22Rv1 (cell line): ENCODE measurements around the gene RALGPS1.

Source experiments
- H3K27ac ChIP-seq: fragments of 450-650 bp; 2 replicates; pipeline ENCODE4 v1.5.1; 2017
- ZFX ChIP-seq: fragments of 450-650 bp; IDR thresholded peaks from 2 replicates; pipeline ENCODE4 v1.6.1; 2017; ENCODE audit warnings: antibody characterized with exemption, borderline replicate concordance
- TF ChIP-seq, protein P1 (sequence below): fragments of 450-650 bp; IDR thresholded peaks from 2 replicates; pipeline ENCODE4 v1.5.1; 2017; ENCODE audit warnings: mild to moderate bottlenecking

Gene RALGPS1

DNA sequence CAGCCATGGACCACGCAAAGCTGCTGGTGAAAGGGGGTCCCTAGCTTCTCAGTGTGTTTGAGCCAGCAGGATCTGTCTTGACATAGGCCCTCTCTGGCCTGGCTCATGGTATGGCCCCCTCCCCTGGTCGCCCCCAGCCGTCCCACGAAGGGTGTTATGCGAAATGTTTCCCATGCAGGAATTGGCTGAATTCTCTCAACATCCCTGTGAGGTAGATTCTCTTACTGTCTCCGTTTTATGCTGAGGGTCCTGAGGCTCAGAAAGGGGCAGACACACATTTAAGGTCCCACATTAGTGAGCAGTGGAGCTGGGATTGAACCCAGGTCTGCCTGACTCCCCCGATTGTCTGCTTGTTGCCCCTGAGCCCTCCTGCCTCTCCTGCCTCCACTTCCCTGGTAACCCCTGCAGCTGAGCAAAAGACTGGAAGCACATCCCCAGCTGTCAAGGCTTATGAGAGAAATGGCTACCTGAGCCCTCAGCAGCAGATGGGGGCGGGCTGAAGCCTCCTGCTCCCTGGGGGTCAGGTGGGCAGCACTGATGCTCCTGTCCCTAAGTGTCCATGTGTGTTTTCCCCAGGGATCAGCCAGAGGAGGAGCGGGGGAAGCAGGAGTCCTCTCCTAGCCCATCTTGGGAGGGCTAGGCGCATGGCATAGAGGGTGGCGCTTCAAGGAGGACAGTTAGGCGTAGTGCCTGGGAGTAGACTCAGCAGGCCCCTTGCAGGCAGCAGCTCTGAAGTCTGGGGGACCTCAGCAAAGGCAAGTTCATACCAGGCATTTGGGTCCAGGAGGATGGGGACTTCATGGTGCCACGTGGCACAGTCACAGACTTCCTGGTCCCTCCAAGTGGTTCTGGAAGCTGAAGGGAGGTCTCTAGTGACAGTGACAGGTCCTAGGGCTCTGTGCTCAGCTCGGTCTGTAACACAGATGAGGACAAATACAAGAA lies 301.0 kb downstream of the RALGPS1 start:
- TF ChIP-seq, protein P1, sequence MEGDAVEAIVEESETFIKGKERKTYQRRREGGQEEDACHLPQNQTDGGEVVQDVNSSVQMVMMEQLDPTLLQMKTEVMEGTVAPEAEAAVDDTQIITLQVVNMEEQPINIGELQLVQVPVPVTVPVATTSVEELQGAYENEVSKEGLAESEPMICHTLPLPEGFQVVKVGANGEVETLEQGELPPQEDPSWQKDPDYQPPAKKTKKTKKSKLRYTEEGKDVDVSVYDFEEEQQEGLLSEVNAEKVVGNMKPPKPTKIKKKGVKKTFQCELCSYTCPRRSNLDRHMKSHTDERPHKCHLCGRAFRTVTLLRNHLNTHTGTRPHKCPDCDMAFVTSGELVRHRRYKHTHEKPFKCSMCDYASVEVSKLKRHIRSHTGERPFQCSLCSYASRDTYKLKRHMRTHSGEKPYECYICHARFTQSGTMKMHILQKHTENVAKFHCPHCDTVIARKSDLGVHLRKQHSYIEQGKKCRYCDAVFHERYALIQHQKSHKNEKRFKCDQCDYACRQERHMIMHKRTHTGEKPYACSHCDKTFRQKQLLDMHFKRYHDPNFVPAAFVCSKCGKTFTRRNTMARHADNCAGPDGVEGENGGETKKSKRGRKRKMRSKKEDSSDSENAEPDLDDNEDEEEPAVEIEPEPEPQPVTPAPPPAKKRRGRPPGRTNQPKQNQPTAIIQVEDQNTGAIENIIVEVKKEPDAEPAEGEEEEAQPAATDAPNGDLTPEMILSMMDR = no peak
- TF ChIP-seq ZFX = no peak
- no peak overlapping the region for H3K27ac ChIP-seq

DNA sequence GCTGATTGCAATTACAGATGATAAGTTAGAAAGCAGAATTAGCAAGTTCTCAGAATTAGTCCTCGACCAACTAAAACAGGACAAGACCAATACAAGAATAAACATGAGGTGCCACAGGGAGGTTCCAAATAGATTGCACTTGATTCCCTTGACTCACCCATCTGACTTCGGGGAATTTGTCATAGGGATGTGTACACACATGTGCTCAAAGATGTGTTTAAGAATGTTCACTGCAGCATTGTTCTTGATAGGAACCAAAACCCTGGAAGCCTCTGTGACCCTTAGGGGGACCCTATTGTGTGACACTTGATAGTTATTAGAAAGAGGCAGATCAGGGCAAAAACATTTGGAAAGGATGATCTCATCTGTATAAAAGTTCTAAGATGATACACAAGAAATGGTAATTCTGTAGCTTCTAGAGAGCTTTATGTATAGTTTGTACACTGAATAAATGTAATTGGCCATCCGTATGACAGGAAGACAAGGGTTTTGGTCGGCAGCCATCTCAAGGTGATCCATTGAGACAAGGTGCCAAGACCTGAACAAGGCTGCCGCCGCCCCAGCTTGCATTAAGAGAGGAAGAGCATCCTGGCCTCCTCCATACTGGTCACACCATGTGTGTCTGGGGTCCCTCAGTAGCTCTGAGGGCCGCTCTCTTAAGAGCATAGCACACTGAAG lies 301.8 kb downstream of the RALGPS1 start:
- TF ChIP-seq ZFX = no peak
- TF ChIP-seq, protein P1 = no peak

DNA sequence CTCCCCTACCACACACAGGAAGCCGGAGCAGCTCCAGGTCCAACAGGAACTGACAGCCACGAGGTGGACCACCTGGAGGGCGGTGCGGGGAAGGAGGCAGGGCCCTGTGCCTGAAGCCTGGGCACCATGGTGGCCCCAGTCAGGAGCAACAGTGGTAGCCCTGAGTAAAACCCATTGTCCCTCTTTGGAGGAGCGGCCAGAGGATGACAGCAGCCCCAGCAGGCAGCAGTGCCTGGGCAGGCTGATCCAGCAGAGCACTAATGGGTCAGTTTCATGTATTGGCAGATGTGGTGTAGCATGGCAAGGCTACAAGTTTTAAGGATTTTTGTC lies 302.3 kb downstream of the RALGPS1 start:
- no peak overlapping the region for H3K27ac ChIP-seq
- no peak for TF ChIP-seq ZFX
- TF ChIP-seq, protein P1 = no peak

More for the DNA sequence above, 301.8 kb downstream of the RALGPS1 start:
- H3K27ac ChIP-seq = no peak overlapping the region

DNA sequence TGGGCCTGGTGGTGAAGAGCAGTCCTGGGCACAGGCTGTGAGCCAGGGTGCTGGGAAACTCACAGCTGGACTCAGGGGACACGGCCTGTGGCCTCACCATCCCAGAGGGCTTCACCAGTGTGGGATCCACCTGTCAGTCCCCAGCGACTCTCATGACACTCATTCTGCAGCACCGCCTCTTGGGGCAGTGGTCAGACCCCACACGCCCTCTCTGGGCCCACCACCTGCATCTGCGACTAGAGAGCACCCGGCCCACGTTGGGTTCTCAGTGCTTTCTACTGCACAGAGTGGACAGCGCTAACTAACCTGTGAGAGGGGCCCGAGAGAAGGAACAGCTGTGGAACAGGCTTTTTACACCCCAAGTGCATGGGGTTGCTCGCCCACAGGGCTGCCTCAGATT lies 304.2 kb downstream of the RALGPS1 start:
- no peak for TF ChIP-seq ZFX
- TF ChIP-seq, protein P1 = no peak
- H3K27ac ChIP-seq = no peak overlapping the region

DNA sequence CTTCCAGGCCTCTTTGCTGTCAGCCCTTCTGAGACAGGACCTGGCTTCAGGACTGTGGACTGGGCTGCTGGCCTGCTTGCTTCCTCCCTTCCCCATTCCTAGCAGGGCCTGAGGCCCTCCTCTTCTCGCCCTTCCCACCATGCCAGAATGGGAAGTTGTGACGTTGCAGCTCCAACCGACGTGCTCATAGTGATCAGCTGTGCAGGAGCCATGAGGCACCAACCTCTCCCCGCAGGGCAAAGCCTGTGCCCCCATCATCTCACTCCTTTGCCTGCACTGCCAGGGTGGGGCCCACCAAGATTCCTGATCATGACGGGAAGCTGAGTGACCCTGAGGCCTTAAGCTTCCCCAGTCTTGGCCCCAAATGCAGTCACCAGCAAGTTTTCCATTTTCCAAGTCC lies 304.9 kb downstream of the RALGPS1 start:
- no peak for TF ChIP-seq ZFX
- TF ChIP-seq, protein P1 = no peak
- H3K27ac ChIP-seq = no peak overlapping the region

DNA sequence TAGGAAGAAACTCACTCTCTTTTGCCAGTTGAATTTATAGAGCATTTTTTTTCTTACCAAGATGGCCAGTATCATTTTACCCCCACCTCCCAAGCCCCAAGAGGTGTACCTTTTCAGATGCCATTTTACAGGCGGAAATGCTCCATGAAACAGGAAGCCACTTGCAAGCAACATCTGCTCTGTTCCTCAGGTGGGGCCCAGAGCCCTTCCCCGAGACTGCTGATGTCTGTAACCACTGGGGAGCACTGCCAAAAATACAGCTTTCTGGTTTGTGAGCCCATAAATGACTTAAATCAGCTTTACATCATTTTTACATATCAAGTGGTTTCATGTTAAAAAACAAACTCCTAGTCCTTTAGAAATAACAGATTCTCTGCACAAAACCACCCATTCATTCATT lies 307.1 kb downstream of the RALGPS1 start:
- TF ChIP-seq ZFX = no peak
- TF ChIP-seq, protein P1 = no peak
- no peak overlapping the region for H3K27ac ChIP-seq

DNA sequence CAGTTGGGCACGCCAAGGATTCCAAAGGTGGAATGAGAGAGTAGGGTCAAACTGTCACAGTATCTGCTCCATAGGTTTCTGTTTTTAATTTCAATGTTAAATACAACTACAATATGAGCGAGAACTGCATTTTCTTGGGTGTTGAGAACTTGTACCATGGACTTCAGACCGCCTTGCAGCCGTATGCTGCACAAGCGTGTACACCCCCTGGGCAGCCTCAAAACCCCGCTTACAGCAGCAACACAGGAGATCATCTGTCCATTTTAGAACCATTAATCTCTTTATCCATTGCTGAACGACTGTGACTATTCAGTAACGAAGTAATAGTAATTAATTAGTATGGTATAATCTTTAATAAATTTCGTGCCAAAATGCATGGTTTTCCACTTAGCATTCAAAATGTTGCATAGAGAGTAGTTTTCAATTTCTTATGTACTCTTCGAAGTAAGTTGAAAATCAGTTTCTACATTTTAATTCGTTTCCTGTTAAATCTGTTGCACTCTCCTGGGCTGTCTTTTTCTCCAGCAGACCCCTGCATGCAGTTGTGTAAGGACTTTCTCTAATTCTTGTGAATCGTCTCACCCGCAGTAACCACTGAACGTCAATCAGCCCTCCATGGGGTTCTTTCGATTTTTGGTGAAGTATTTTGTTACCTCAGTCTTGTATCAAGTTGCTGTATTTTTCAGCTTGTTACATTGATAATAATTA lies 308.0 kb downstream of the RALGPS1 start:
- TF ChIP-seq, protein P1 = no peak
- no peak for TF ChIP-seq ZFX
- no peak overlapping the region for H3K27ac ChIP-seq
